GM23338 (cell line): Measurements from ENCODE around the gene HTR1B. TPM values are rescaled to one million over a fixed set of nuclear protein-coding genes. Genes with fewer than 3 reads are reported as not detected.

Experiments
- ATAC-seq: fragments of 200-7000 bp; cut with Tn5 transposase; 3 replicates; pipeline ENCODE4 v1.9.1; 2020
- DNase-seq: peaks from one replicate; pipeline ENCODE4 v3.0.0-alpha.2; 2015; ENCODE audit warnings: low spot score
- H2AFZ ChIP-seq: fragments of 200-600 bp; sonication (generic); 2 replicates; pipeline ENCODE4 v1.8.0; 2016; ENCODE audit warnings: antibody characterized with exemption, mild to moderate bottlenecking, moderate library complexity
- H3F3A ChIP-seq: fragments of 200-600 bp; sonication (generic); replicated peaks from 2 replicates; pipeline ENCODE4 v1.8.0; 2017; ENCODE audit warnings: antibody characterized with exemption, mixed run types, low read depth
- H3K27ac ChIP-seq: fragments of 200-600 bp; sonication (generic); 2 replicates; pipeline ENCODE4 v1.6.1; 2016; ENCODE audit warnings: low read depth
- H3K27me3 ChIP-seq: fragments of 200-600 bp; sonication (generic); 2 replicates; pipeline ENCODE4 v1.8.0; 2016; ENCODE audit warnings: mild to moderate bottlenecking, mixed run types, moderate library complexity; ENCODE audit not compliant: insufficient read depth
- H3K36me3 ChIP-seq: fragments of 200-600 bp; sonication (generic); 2 replicates; pipeline ENCODE4 v1.8.0; 2016; ENCODE audit warnings: mild to moderate bottlenecking; ENCODE audit not compliant: insufficient read depth
- H3K4me1 ChIP-seq: fragments of 200-600 bp; sonication (generic); 2 replicates; pipeline ENCODE4 v1.8.0; 2016; ENCODE audit warnings: mild to moderate bottlenecking, moderate library complexity; ENCODE audit not compliant: insufficient read depth
- H3K4me2 ChIP-seq: fragments of 200-600 bp; sonication (generic); 2 replicates; pipeline ENCODE4 v1.7.1; 2017; ENCODE audit warnings: mixed run types
- H3K4me3 ChIP-seq: fragments of 200-600 bp; sonication (generic); 2 replicates; pipeline ENCODE4 v1.6.1; 2016; ENCODE audit warnings: mixed run types
- H3K79me2 ChIP-seq: fragments of 200-600 bp; sonication (generic); replicated peaks from 2 replicates; pipeline ENCODE4 v1.8.0; 2017; ENCODE audit warnings: mild to moderate bottlenecking; ENCODE audit not compliant: insufficient read depth
- H3K9me2 ChIP-seq: fragments of 200-600 bp; sonication (generic); 2 replicates; pipeline ENCODE4 v1.8.0; 2017; ENCODE audit not compliant: insufficient read depth
- H4K20me1 ChIP-seq: fragments of 200-600 bp; sonication (generic); replicated peaks from 2 replicates; pipeline ENCODE4 v1.8.0; 2017; ENCODE audit warnings: mild to moderate bottlenecking; ENCODE audit not compliant: insufficient read depth
- H3K27ac Mint-ChIP-seq: 2 replicates; pipeline ENCODE4 v1.8.0; 2020; ENCODE audit warnings: inconsistent platforms, mild to moderate bottlenecking, moderate library complexity, mixed read lengths
- H3K27me3 Mint-ChIP-seq: 3 replicates; pipeline ENCODE4 v1.8.0; 2022; ENCODE audit warnings: low read depth, mild to moderate bottlenecking, moderate library complexity, mixed read lengths, inconsistent platforms; ENCODE audit not compliant: insufficient read depth, poor library complexity
- H3K36me3 Mint-ChIP-seq: 3 replicates; pipeline ENCODE4 v1.8.0; 2021; ENCODE audit warnings: low read depth, mild to moderate bottlenecking, inconsistent platforms, moderate library complexity, mixed read lengths
- H3K4me1 Mint-ChIP-seq: 3 replicates; pipeline ENCODE4 v1.8.0; 2020; ENCODE audit warnings: mild to moderate bottlenecking, inconsistent platforms, mixed read lengths
- H3K4me3 Mint-ChIP-seq: 3 replicates; pipeline ENCODE4 v1.8.0; 2021; ENCODE audit warnings: moderate library complexity, mild to moderate bottlenecking, inconsistent platforms, mixed read lengths
- H3K9me3 Mint-ChIP-seq: 3 replicates; pipeline ENCODE4 v1.8.0; 2020; ENCODE audit warnings: moderate library complexity, mild to moderate bottlenecking, inconsistent platforms, mixed read lengths
- CREB1 ChIP-seq: fragments of 250-450 bp; sonication (Bioruptor Pico); IDR thresholded peaks from 2 replicates; pipeline ENCODE4 v1.5.0; 2020; ENCODE audit warnings: low read depth, mild to moderate bottlenecking, moderate library complexity
- EZH2 ChIP-seq: fragments of 200-600 bp; sonication (generic); IDR thresholded peaks from one replicate; pipeline ENCODE4 v1.8.0; 2017; ENCODE audit warnings: antibody characterized with exemption, mild to moderate bottlenecking, low read depth; ENCODE audit not compliant: unreplicated experiment
- JUNB ChIP-seq: IDR thresholded peaks from one replicate; pipeline ENCODE4 v1.6.1; 2016; ENCODE audit warnings: antibody characterized with exemption; ENCODE audit not compliant: unreplicated experiment
- NANOG ChIP-seq: IDR thresholded peaks from 2 replicates; pipeline ENCODE4 v1.6.1; 2016; ENCODE audit warnings: antibody characterized with exemption, borderline replicate concordance
- POLR2AphosphoS5 ChIP-seq: IDR thresholded peaks from 2 replicates; pipeline ENCODE4 v1.6.1; 2016; ENCODE audit warnings: antibody characterized with exemption, low read depth
- ZNF114 ChIP-seq: fragments of 250-450 bp; sonication (Bioruptor Pico); IDR thresholded peaks from 2 replicates; pipeline ENCODE4 v1.5.0; 2020; ENCODE audit warnings: mild to moderate bottlenecking, moderate library complexity
- polyA plus RNA-seq: library from polyadenylated mRNA; unstranded; fragments of >200 nt; fragmentation: Nextera tagmentation; extraction: Ambion mirVana; gene quantifications from 2 replicates; pipeline ENCODE4 v1.2.1, GENCODE V29; 2016
- total RNA-seq: library from RNA; depleted of rRNA; stranded (reverse); fragments of >200 nt; shearing (Covaris generic); gene quantifications from 2 replicates; pipeline ENCODE4 v1.2.3, GENCODE V29; 2014
- TF ChIP-seq, protein P1 (sequence below): IDR thresholded peaks from 2 replicates; pipeline ENCODE4 v1.6.1; 2016; ENCODE audit warnings: antibody characterized with exemption
- TF ChIP-seq, protein P2 (sequence below): fragments of 250-450 bp; sonication (Bioruptor Pico); IDR thresholded peaks from 2 replicates; pipeline ENCODE4 v1.5.0; 2020; ENCODE audit warnings: mild to moderate bottlenecking, moderate library complexity
- TF ChIP-seq, protein P3 (sequence below), 2 experiments: fragments of 200-600 bp in 1 of 2; sonication (generic) in 1 of 2; conservative IDR thresholded peaks; 2 replicates each; pipeline versions ENCODE4 v1.5.1 to v1.6.1; 2016 to 2017; ENCODE audit warnings: antibody characterized with exemption in 2 of 2, low read depth in 2 of 2, mild to moderate bottlenecking in 2 of 2, moderate library complexity in 1 of 2

Gene HTR1B
- total and polyA plus RNA-seq, 2 experiments from 2014 or later = 0.19 to 0.21 TPM

DNA sequence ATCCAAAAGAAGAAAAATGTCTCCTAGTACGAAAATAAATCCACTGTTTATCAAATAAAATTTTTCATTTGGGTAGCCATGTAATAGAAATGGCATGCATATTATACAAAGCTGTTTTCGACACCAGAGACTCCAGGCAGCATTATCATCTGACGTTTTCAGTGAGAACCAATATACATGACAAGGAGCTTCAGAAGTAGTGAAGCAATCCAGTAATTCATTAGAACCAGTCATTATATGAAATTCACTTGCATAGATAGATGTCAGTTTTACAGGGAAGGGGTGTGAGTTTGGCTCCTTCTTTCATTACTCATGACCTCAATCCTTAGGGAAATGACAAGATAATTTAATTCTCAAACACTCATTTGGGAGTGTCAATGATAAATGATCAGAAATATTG is 14.7 kb downstream of the HTR1B start:
- no peaks in the 10 kb centered on the region for H3F3A ChIP-seq
- Mint-ChIP-seq H3K36me3 (no peaks in the 10 kb centered on the region), H3K4me1 (peaks cover 13% of the 10 kb centered on the region), H3K9me3 (no peaks in the 10 kb centered on the region), H3K27me3 (no peaks in the 10 kb centered on the region), H3K27ac (no peak overlapping the region), H3K4me3 (no peak overlapping the region)
- no peaks in the 10 kb centered on the region for H3K9me2 ChIP-seq
- no peak overlapping the region for H2AFZ ChIP-seq
- no peaks in the 10 kb centered on the region for H3K27me3 ChIP-seq
- H3K4me1 ChIP-seq = peaks cover 16% of the 10 kb centered on the region
- no peaks in the 10 kb centered on the region for H3K79me2 ChIP-seq
- no peak overlapping the region for H3K27ac ChIP-seq
- no peak overlapping the region for H3K4me3 ChIP-seq
- no peak overlapping the region for H3K4me2 ChIP-seq
- H3K36me3 ChIP-seq = no peaks in the 10 kb centered on the region
- ATAC-seq = no peak
- DNase-seq = no peak
- no peaks in the 10 kb centered on the region for H4K20me1 ChIP-seq
- TF ChIP-seq, protein P1, sequence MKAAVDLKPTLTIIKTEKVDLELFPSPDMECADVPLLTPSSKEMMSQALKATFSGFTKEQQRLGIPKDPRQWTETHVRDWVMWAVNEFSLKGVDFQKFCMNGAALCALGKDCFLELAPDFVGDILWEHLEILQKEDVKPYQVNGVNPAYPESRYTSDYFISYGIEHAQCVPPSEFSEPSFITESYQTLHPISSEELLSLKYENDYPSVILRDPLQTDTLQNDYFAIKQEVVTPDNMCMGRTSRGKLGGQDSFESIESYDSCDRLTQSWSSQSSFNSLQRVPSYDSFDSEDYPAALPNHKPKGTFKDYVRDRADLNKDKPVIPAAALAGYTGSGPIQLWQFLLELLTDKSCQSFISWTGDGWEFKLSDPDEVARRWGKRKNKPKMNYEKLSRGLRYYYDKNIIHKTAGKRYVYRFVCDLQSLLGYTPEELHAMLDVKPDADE = no peak
- TF ChIP-seq, protein P2, sequence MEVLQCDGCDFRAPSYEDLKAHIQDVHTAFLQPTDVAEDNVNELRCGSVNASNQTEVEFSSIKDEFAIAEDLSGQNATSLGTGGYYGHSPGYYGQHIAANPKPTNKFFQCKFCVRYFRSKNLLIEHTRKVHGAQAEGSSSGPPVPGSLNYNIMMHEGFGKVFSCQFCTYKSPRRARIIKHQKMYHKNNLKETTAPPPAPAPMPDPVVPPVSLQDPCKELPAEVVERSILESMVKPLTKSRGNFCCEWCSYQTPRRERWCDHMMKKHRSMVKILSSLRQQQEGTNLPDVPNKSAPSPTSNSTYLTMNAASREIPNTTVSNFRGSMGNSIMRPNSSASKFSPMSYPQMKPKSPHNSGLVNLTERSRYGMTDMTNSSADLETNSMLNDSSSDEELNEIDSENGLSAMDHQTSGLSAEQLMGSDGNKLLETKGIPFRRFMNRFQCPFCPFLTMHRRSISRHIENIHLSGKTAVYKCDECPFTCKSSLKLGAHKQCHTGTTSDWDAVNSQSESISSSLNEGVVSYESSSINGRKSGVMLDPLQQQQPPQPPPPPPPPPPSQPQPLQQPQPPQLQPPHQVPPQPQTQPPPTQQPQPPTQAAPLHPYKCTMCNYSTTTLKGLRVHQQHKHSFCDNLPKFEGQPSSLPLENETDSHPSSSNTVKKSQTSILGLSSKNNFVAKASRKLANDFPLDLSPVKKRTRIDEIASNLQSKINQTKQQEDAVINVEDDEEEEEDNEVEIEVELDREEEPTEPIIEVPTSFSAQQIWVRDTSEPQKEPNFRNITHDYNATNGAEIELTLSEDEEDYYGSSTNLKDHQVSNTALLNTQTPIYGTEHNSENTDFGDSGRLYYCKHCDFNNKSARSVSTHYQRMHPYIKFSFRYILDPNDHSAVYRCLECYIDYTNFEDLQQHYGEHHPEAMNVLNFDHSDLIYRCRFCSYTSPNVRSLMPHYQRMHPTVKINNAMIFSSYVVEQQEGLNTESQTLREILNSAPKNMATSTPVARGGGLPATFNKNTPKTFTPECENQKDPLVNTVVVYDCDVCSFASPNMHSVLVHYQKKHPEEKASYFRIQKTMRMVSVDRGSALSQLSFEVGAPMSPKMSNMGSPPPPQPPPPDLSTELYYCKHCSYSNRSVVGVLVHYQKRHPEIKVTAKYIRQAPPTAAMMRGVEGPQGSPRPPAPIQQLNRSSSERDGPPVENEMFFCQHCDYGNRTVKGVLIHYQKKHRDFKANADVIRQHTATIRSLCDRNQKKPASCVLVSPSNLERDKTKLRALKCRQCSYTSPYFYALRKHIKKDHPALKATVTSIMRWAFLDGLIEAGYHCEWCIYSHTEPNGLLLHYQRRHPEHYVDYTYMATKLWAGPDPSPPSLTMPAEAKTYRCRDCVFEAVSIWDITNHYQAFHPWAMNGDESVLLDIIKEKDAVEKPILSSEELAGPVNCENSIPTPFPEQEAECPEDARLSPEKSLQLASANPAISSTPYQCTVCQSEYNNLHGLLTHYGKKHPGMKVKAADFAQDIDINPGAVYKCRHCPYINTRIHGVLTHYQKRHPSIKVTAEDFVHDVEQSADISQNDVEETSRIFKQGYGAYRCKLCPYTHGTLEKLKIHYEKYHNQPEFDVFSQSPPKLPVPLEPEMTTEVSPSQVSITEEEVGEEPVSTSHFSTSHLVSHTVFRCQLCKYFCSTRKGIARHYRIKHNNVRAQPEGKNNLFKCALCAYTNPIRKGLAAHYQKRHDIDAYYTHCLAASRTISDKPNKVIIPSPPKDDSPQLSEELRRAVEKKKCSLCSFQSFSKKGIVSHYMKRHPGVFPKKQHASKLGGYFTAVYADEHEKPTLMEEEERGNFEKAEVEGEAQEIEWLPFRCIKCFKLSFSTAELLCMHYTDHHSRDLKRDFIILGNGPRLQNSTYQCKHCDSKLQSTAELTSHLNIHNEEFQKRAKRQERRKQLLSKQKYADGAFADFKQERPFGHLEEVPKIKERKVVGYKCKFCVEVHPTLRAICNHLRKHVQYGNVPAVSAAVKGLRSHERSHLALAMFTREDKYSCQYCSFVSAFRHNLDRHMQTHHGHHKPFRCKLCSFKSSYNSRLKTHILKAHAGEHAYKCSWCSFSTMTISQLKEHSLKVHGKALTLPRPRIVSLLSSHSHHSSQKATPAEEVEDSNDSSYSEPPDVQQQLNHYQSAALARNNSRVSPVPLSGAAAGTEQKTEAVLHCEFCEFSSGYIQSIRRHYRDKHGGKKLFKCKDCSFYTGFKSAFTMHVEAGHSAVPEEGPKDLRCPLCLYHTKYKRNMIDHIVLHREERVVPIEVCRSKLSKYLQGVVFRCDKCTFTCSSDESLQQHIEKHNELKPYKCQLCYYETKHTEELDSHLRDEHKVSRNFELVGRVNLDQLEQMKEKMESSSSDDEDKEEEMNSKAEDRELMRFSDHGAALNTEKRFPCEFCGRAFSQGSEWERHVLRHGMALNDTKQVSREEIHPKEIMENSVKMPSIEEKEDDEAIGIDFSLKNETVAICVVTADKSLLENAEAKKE (CRISPR knock-in tag) = no peak
- no peak for TF ChIP-seq ZNF114 (CRISPR knock-in tag)
- TF ChIP-seq POLR2AphosphoS5 = no peak

DNA sequence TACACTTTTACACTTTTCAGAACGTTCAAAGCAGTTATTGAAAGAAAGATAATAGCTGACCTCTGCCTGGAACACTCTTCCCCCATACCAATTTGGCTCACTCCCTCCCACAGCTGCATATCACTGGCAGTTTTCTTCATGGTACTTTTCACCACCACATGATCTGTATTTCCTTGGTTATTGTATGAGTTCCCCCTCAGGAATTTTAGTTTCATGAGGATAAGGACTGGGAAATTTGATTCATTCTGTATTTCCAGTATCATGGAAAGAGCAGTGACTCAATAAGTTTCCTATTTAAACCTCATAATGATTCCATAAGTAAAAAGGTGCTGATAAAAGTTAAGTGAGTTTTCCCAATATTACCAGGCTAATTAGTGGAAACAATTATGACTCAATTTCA is 16.0 kb downstream of the HTR1B start:
- no peak for DNase-seq
- Histone ChIP-seq H3K4me3 (no peak overlapping the region), H3F3A (no peaks in the 10 kb centered on the region), H3K36me3 (no peaks in the 10 kb centered on the region), H3K9me2 (no peaks in the 10 kb centered on the region), H3K4me2 (no peak overlapping the region), H3K79me2 (no peaks in the 10 kb centered on the region), H3K27ac (no peak overlapping the region), H3K27me3 (no peaks in the 10 kb centered on the region), H2AFZ (no peak overlapping the region), H3K4me1 (peaks cover 16% of the 10 kb centered on the region), H4K20me1 (no peaks in the 10 kb centered on the region)
- Mint-ChIP-seq H3K27me3 (no peaks in the 10 kb centered on the region), H3K9me3 (no peaks in the 10 kb centered on the region), H3K36me3 (no peaks in the 10 kb centered on the region), H3K27ac (peak overlapping the region; percentile 5), H3K4me1 (peaks cover 13% of the 10 kb centered on the region; the same call in 2 of the 3 replicates), H3K4me3 (no peak overlapping the region)
- ATAC-seq = no peak
- TF ChIP-seq ZNF114 (CRISPR knock-in tag) (no peak), JUNB (no peak), CREB1 (CRISPR knock-in tag) (no peak), EZH2 (no peak), NANOG (no peak)
- TF ChIP-seq, protein P3, sequence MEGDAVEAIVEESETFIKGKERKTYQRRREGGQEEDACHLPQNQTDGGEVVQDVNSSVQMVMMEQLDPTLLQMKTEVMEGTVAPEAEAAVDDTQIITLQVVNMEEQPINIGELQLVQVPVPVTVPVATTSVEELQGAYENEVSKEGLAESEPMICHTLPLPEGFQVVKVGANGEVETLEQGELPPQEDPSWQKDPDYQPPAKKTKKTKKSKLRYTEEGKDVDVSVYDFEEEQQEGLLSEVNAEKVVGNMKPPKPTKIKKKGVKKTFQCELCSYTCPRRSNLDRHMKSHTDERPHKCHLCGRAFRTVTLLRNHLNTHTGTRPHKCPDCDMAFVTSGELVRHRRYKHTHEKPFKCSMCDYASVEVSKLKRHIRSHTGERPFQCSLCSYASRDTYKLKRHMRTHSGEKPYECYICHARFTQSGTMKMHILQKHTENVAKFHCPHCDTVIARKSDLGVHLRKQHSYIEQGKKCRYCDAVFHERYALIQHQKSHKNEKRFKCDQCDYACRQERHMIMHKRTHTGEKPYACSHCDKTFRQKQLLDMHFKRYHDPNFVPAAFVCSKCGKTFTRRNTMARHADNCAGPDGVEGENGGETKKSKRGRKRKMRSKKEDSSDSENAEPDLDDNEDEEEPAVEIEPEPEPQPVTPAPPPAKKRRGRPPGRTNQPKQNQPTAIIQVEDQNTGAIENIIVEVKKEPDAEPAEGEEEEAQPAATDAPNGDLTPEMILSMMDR (conservative IDR thresholded peaks at IDR 0.05; ENCODE audit: low read depth in 2 of 2) = no peak
- TF ChIP-seq, protein P1 = no peak
